Hematopoietic multipotent progenitor cell treated with erythropoietin and hydrocortisone succinate and interleukin-3 and kit ligand, for 4 days (in vitro differentiated cells): Measurements from ENCODE around the gene LMTK2.

ENCODE experiments used
- DNase-seq: peaks from one replicate; pipeline ENCODE4 v3.0.0-alpha.2; 2015

Gene LMTK2

DNA sequence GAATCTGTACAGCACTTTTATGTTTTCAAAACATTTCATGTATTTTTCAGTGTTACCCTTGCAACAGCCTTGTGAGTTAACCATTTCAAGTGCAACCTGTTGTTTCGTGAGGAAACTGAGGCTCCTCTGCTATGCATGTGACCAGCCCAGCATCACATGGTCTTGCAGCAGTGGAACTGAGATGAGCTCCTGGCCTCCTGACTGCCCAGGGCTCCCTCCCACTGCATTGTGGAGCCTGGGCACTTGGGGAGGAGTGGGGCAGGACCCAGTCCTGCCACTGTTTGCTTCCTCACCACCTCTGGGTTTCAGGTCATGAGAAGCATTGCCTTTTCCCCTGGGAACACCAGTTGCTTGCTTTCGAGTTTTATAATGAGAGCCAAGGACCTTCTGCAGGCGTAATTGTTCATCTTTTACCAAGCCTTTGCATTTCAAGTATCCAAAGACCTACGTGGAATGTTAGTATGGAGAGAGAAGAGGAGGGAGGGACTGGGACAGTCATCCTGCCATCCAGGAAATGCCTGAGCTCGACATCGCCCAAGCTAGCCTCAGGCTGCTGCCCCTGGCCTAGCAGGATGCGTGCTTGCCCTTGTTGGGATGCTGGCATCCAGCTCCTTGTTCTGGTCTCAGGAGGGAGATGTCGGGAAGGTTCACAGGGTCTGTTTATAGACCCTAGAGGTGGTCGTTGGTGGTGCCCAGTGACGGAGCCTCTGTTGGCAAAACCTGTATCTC lies 72.3 kb downstream of the LMTK2 start:
- no peak for DNase-seq

- DNase-seq, result no peak
These were observed 74.1 kb downstream of the LMTK2 start for GRCh38 chr7:98180751-98181150.

GRCh38 chr7:98185101-98185500 lies 78.4 kb downstream of the LMTK2 start:
- DNase-seq, result no peak

GRCh38 chr7:98186452-98187137 lies 79.9 kb downstream of the LMTK2 start:
- no peak for DNase-seq

GRCh38 chr7:98187138-98187502 lies 80.5 kb downstream of the LMTK2 start:
- DNase-seq, result no peak

DNA sequence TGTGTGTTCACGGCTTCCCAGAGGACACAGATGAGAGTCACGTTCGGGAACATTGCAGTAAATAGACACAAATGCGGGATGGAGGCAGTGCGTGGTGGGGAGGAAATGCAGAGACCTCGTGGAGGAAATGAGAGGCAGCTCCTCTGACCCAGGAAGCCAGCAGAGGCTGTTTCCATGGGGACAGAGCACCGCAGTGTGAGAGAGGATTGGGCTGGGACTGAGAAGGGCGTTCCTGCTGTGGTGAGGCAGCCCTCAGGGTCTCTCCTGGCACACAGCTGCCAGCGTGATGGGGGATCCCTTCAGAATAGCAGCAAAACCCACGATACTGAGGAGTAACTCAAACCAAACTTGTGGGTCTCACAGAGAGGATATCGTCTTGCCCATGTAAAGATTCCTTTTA lies 82.9 kb downstream of the LMTK2 start:
- no peak for DNase-seq

DNA sequence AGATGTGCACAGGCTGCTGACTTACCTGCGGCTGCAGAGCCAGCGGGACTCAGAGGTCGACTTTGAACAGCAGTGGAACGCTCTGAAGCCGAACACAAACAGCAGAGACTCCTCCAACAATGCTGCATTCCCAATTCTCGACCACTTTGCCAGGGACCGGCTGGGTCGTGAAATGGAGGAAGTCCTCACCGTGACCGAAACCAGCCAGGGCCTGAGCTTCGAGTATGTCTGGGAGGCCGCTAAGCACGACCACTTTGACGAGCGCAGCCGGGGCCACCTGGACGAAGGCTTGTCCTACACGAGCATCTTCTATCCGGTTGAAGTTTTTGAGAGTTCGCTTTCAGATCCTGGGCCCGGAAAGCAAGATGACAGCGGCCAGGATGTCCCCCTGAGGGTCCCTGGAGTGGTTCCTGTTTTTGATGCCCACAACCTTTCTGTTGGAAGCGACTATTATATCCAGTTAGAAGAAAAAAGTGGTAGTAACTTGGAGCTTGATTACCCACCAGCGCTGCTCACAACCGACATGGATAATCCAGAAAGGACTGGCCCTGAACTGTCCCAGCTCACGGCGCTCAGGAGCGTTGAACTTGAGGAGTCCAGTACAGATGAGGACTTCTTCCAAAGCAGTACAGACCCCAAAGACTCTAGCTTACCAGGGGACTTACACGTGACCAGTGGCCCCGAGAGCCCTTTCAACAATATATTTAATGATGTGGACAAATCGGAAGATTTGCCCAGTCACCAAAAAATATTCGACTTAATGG lies 85.2 kb downstream of the LMTK2 start:
- DNase-seq, result no peak

DNA sequence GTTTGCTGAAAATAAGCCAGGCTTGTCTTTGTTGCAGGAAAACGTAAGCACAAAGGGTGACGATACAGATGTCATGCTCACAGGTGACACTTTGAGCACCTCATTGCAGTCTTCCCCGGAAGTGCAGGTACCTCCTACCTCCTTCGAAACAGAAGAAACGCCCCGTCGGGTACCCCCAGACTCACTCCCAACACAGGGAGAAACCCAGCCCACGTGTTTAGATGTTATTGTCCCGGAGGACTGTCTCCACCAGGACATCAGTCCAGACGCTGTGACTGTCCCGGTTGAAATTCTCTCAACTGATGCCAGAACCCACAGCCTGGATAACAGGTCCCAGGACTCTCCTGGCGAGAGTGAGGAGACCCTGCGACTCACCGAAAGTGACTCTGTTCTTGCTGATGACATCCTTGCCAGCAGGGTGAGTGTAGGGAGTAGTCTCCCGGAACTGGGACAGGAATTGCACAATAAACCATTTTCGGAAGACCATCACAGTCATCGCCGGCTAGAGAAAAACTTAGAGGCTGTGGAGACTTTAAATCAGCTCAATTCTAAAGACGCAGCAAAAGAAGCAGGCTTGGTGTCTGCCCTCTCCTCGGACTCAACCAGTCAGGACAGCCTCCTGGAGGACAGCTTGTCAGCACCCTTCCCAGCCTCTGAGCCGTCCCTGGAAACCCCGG lies 86.3 kb downstream of the LMTK2 start:
- no peak for DNase-seq

DNA sequence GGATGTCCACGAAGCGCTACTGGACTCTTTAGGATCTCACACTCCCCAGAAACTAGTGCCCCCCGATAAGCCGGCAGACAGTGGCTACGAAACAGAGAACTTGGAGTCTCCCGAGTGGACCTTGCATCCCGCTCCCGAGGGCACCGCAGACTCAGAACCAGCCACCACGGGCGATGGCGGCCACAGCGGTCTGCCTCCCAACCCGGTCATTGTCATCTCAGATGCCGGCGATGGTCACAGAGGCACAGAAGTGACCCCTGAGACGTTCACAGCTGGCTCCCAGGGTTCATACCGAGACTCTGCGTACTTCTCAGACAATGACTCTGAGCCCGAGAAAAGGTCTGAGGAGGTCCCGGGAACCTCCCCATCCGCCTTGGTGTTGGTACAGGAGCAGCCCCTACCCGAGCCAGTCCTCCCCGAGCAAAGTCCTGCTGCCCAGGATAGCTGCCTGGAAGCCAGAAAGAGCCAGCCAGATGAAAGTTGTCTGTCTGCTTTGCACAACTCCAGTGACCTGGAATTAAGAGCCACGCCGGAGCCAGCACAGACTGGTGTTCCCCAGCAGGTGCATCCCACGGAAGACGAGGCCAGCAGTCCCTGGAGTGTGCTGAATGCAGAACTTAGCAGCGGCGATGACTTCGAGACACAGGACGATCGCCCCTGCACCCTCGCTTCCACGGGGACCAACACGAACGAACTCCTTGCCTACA lies 87.0 kb downstream of the LMTK2 start:
- DNase-seq, result no peak

- DNase-seq, result no peak
These were observed 87.5 kb downstream of the LMTK2 start for GRCh38 chr7:98194186-98194585.

- no peak for DNase-seq
These were observed 88.2 kb downstream of the LMTK2 start for GRCh38 chr7:98194672-98195457.

GRCh38 chr7:98196706-98197605 lies 90.3 kb downstream of the LMTK2 start:
- DNase-seq, result no peak

GRCh38 chr7:98199131-98199530 lies 92.5 kb downstream of the LMTK2 start:
- DNase-seq, result no peak

DNA sequence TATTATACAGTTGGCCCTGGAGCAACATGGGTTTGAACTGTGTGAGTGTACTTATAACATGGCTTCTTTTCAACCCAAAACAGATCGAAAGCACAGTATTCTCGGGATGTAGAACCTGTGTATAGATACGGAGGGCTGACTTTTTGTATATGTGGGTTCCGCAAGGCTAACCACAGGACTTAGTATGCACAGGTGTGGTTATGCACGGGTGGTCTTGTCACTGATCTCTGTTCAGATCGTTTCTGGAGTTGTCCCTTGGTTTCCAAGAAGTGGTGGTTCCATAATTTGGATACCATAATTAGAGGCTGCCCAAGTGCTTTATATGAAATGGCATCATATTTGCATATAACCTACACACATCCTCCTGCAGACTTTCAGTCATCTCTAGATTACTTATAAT lies 93.7 kb downstream of the LMTK2 start:
- no peak for DNase-seq

GRCh38 chr7:98202367-98203195 lies 95.9 kb downstream of the LMTK2 start:
- peak; percentile 89 for DNase-seq

- DNase-seq, result no peak
These were observed 96.8 kb downstream of the LMTK2 start for GRCh38 chr7:98203261-98203963.

DNA sequence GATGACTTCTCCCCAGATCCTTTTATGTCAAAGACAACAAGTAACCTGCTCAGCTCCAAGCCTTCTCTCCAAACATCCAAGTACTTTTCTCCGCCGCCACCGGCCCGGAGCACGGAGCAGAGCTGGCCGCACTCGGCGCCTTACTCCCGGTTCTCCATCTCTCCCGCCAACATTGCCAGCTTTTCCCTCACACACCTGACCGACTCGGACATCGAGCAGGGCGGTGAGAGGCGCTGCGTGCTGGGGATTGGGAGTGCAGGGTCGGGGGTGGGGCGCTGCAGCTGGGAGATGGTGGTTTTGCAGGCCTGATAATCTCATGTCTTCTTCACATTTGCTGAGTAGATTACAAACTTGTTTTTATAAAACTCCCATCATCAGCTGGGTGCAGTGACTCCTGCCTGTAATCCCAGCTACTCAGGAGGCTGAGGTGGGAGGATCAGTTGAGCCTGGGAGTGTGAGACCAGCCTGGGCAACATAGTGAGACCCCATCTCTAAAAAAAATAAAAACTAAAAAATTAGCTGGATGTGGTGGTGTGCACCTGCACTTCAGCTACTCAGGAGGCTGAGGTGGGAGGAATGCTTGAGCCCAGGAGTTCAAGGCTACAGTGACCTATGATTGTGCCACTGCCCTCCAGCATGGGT lies 97.4 kb downstream of the LMTK2 start:
- DNase-seq, result no peak

GRCh38 chr7:98204670-98205069 lies 98.0 kb downstream of the LMTK2 start:
- no peak for DNase-seq
